ENCODE results near the gene SSPN. TPM values are rescaled to one million over a fixed set of nuclear protein-coding genes. Genes with fewer than 3 reads are reported as not detected.

Gene SSPN
- total and polyA plus RNA-seq, 2 experiments from 2014 or later = 1.1 to 2.3 TPM

GRCh38 chr12:26231470-26231869, 36.1 kb downstream of the SSPN start:
- Histone ChIP-seq H3K4me3 (no peak overlapping the region), H3K9me2 (ENCODE audit: insufficient read depth) (no peaks in the 10 kb centered on the region), H3F3A (replicated peaks; ENCODE audit: low read depth) (no peaks in the 10 kb centered on the region), H3K27me3 (ENCODE audit: insufficient read depth) (peaks cover 23% of the 10 kb centered on the region), H3K27ac (ENCODE audit: low read depth) (no peak overlapping the region), H4K20me1 (replicated peaks; ENCODE audit: insufficient read depth) (no peaks in the 10 kb centered on the region), H3K79me2 (replicated peaks; ENCODE audit: insufficient read depth) (no peaks in the 10 kb centered on the region), H2AFZ (no peak overlapping the region), H3K36me3 (ENCODE audit: insufficient read depth) (no peaks in the 10 kb centered on the region), H3K4me1 (ENCODE audit: insufficient read depth) (peaks cover 9% of the 10 kb centered on the region), H3K4me2 (no peak overlapping the region)
- no peaks in the 10 kb centered on the region for H3K9me3 Mint-ChIP-seq
- H3K27me3 Mint-ChIP-seq (ENCODE audit: insufficient read depth, low read depth, poor library complexity) = peaks cover 18% of the 10 kb centered on the region
- ATAC-seq (no peak), DNase-seq (ENCODE audit: low spot score) (no peak)
- H3K4me3 Mint-ChIP-seq = no peak overlapping the region
- no peak for TF ChIP-seq NANOG (IDR thresholded peaks at IDR 0.05; ENCODE audit: borderline replicate concordance)
- TF ChIP-seq ZNF462 (CRISPR knock-in tag; IDR thresholded peaks at IDR 0.05) = no peak
- TF ChIP-seq CTCF (conservative IDR thresholded peaks at IDR 0.05; ENCODE audit: low read depth in 2 of 2) = no peak
- TF ChIP-seq STAT1 (IDR thresholded peaks at IDR 0.05; ENCODE audit: unreplicated experiment) = no peak
- no peak for TF ChIP-seq POLR2AphosphoS5 (IDR thresholded peaks at IDR 0.05; ENCODE audit: low read depth)
- no peak for TF ChIP-seq ZNF331 (CRISPR knock-in tag; IDR thresholded peaks at IDR 0.05; ENCODE audit: low read depth)
- TF ChIP-seq CREB1 (CRISPR knock-in tag; IDR thresholded peaks at IDR 0.05; ENCODE audit: low read depth) = no peak
- no peak for TF ChIP-seq REST (IDR thresholded peaks at IDR 0.05; ENCODE audit: unreplicated experiment)
- no peak for TF ChIP-seq EZH2phosphoT487 (IDR thresholded peaks at IDR 0.05; ENCODE audit: unreplicated experiment)
- TF ChIP-seq JUNB (IDR thresholded peaks at IDR 0.05; ENCODE audit: unreplicated experiment) = no peak
- TF ChIP-seq ZNF114 (CRISPR knock-in tag; IDR thresholded peaks at IDR 0.05) = no peak
- no peak for TF ChIP-seq EZH2 (IDR thresholded peaks at IDR 0.05; ENCODE audit: low read depth, unreplicated experiment)
- TF ChIP-seq ETS1 (IDR thresholded peaks at IDR 0.05) = no peak
- no peak overlapping the region for H3K27ac Mint-ChIP-seq
- H3K4me1 Mint-ChIP-seq = peaks cover 16% of the 10 kb centered on the region; the same call in 2 of the 3 replicates
- no peaks in the 10 kb centered on the region for H3K36me3 Mint-ChIP-seq (ENCODE audit: low read depth)
